Breast epithelium (tissue), 4 donors: ENCODE results near the gene SUPT20H. TPM values are rescaled to one million over a fixed set of nuclear protein-coding genes. Genes with fewer than 3 reads are reported as not detected.

Experiments
- DNase-seq, 2 donors: peaks; one replicate each; pipeline ENCODE4 v3.0.0-alpha.2; 2019; ENCODE audit warnings: low spot score in 2 of 2
- H3K27ac ChIP-seq, 2 donors: fragments of 200-600 bp; sonication (generic) in 1 of 2; one replicate each; pipeline ENCODE4 v1.5.1; 2016 to 2019; ENCODE audit warnings: mild to moderate bottlenecking in 1 of 2
- H3K27me3 ChIP-seq, 2 donors: fragments of 200-600 bp; sonication (generic) in 1 of 2; one replicate each; pipeline versions ENCODE4 v1.5.1 to v1.6.0; 2017 to 2019; ENCODE audit warnings: control low read depth in 1 of 2, mild to moderate bottlenecking in 1 of 2
- H3K36me3 ChIP-seq: fragments of 200-600 bp; one replicate; pipeline ENCODE4 v1.5.1; 2019
- H3K4me1 ChIP-seq, 2 donors: fragments of 200-600 bp; sonication (generic); one replicate each; pipeline ENCODE4 v1.5.1; 2016 to 2019; ENCODE audit warnings: control low read depth in 1 of 2
- H3K4me3 ChIP-seq, 3 donors: fragments of 200-600 bp; sonication (generic); 1 replicate in 2 of 3; 2 replicates in 1 of 3; pipeline ENCODE4 v1.5.1; 2016 to 2019; ENCODE audit warnings: mild to moderate bottlenecking in 3 of 3, moderate library complexity in 2 of 3
- H3K9me3 ChIP-seq, 2 donors: fragments of 200-600 bp; sonication (generic) in 1 of 2; one replicate each; pipeline ENCODE4 v1.5.1; 2016 to 2019; ENCODE audit warnings: control low read depth in 1 of 2
- CTCF ChIP-seq, 3 donors: fragments of 450-650 bp; IDR thresholded peaks; one replicate each; pipeline ENCODE4 v1.5.1; 2016 to 2017; ENCODE audit warnings: antibody characterized with exemption in 3 of 3, mild to moderate bottlenecking in 3 of 3, moderate library complexity in 3 of 3
- POLR2A ChIP-seq: fragments of 450-650 bp; IDR thresholded peaks from one replicate; pipeline ENCODE4 v1.6.1; 2016; ENCODE audit warnings: antibody characterized with exemption, mild to moderate bottlenecking, moderate library complexity
- POLR2AphosphoS5 ChIP-seq, 3 donors: sonication (generic); formaldehyde crosslinking; IDR thresholded peaks; one replicate each; pipeline ENCODE4 v1.6.1; 2017; ENCODE audit warnings: antibody characterized with exemption in 3 of 3
- intact Hi-C: fragments of 100-400 bp; cut with DNase I; formaldehyde crosslinking; loops from one replicate; pipeline ENCODE4 v1.15.1; 2023; ENCODE audit warnings: low total_unique reads
- total RNA-seq, 3 donors: library from RNA; depleted of rRNA; stranded (reverse); fragments of >200 nt; gene quantifications; one replicate each; pipeline ENCODE4 v1.1.0, GENCODE V29; 2016

The SUPT20H gene
- total RNA-seq, 3 donors from 2014 or later: 33.4 to 94.8 (median 55.7) TPM

GRCh38 chr13:37029617-37030016 lies 29.9 kb downstream of the SUPT20H start:
- intact Hi-C loops: no loop called here
- H3K9me3 ChIP-seq: no peaks in the 10 kb centered on the region
- no peaks in the 10 kb centered on the region for H3K27me3 ChIP-seq
- no peak for DNase-seq
- H3K36me3 ChIP-seq: peaks cover 3% of the 10 kb centered on the region
- TF ChIP-seq CTCF (IDR thresholded peaks at IDR 0.05) (no peak), POLR2A (no peak), POLR2AphosphoS5 (IDR thresholded peaks at IDR 0.05) (no peak)
- no peak overlapping the region for H3K4me3 ChIP-seq
- H3K27ac ChIP-seq: no peak overlapping the region
- H3K4me1 ChIP-seq: no peaks in the 10 kb centered on the region

GRCh38 chr13:37027639-37028038 lies 31.8 kb downstream of the SUPT20H start:
- no peaks in the 10 kb centered on the region for H3K9me3 ChIP-seq
- no peaks in the 10 kb centered on the region for H3K27me3 ChIP-seq
- no peaks in the 10 kb centered on the region for H3K4me1 ChIP-seq
- no peak overlapping the region for H3K4me3 ChIP-seq
- no peak for DNase-seq
- no peak overlapping the region for H3K27ac ChIP-seq
- intact Hi-C loops: no loop called here
- no peak for TF ChIP-seq POLR2AphosphoS5 (IDR thresholded peaks at IDR 0.05)
- H3K36me3 ChIP-seq: peaks cover 9% of the 10 kb centered on the region

- TF ChIP-seq POLR2A: no peak
- no peak for TF ChIP-seq CTCF (IDR thresholded peaks at IDR 0.05)
- TF ChIP-seq POLR2AphosphoS5 (IDR thresholded peaks at IDR 0.05): no peak
Measured at GRCh38 chr13:37026771-37027170, 32.7 kb downstream of the SUPT20H start.

GRCh38 chr13:37023871-37024270 lies 35.6 kb downstream of the SUPT20H start:
- Histone ChIP-seq H3K27ac (no peak overlapping the region), H3K4me3 (no peak overlapping the region), H3K27me3 (no peaks in the 10 kb centered on the region), H3K9me3 (no peaks in the 10 kb centered on the region), H3K4me1 (no peaks in the 10 kb centered on the region), H3K36me3 (peaks cover 12% of the 10 kb centered on the region)
- no peak for TF ChIP-seq CTCF (IDR thresholded peaks at IDR 0.05)
- no peak for TF ChIP-seq POLR2AphosphoS5 (IDR thresholded peaks at IDR 0.05)
- TF ChIP-seq POLR2A: no peak
- no peak for DNase-seq
- intact Hi-C loops: no loop called here

More at GRCh38 chr13:37026771-37027170, 32.7 kb downstream of the SUPT20H start:
- Histone ChIP-seq H3K27me3 (no peaks in the 10 kb centered on the region), H3K36me3 (peaks cover 9% of the 10 kb centered on the region), H3K4me1 (no peaks in the 10 kb centered on the region), H3K9me3 (no peaks in the 10 kb centered on the region), H3K4me3 (no peak overlapping the region), H3K27ac (no peak overlapping the region)
- DNase-seq: no peak
- intact Hi-C loops: no loop called here

- Histone ChIP-seq H3K27ac (no peak overlapping the region), H3K36me3 (peaks cover 16% of the 10 kb centered on the region)
- DNase-seq: no peak
Measured at GRCh38 chr13:37014609-37015008, 44.9 kb downstream of the SUPT20H start.

More at GRCh38 chr13:37014609-37015008, 44.9 kb downstream of the SUPT20H start:
- intact Hi-C loops: no loop called here
- no peak overlapping the region for H3K4me3 ChIP-seq
- TF ChIP-seq POLR2AphosphoS5 (IDR thresholded peaks at IDR 0.05): no peak
- no peak for TF ChIP-seq POLR2A
- TF ChIP-seq CTCF (IDR thresholded peaks at IDR 0.05): no peak
- H3K27me3 ChIP-seq: no peaks in the 10 kb centered on the region
- no peaks in the 10 kb centered on the region for H3K4me1 ChIP-seq
- H3K9me3 ChIP-seq: no peaks in the 10 kb centered on the region
